Retina (tissue), 1 donor: ENCODE results near the gene TBL3.
"Not testable (repeated sequence)": the region's sequence is repeated elsewhere in the genome, so short reads cannot be mapped to it uniquely, and the experiment has no call there.

Experiments
- DNase-seq: peaks from one replicate; pipeline ENCODE4 v3.0.0-alpha.2; 2016

Gene TBL3

DNA sequence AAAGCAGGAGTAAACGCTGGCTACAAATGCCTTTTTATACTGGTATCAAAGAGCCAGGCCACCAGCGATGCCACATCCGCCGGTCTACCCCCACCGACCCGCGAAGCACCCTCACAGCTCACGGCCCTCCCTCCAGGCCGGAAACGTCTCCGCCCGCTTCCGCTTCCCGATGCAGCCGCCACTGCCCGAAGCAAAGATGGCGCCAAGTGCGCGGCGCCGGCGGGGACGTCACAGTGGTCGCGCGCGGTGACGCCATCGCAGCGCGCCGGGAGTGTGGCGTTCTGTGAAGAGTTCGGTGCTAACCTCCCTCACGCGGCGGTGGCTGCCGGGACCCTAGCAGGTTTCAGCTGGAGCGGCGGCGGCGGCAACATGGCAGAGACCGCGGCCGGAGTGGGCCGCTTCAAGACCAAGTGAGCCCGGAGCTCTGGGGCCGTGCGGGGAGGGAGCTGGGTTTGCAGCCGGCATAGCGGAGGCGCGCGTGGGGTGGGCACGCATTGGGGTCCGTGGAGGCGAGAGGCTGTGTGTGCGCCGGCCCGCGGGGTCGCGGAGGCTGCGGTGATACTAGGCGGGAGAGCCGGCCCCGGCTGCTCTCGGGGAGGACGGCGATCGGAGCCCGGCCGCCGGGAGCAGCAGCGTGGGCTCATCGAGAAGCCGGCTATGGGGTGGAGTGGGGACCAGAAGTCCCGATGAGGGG, at the start of gene TBL3:
TBL3 (plus strand) TSS at position 258 of the 694 bp plus-strand sequence; CDS start at position 370, 112 bp downstream.
- peak; percentile 99 for DNase-seq

DNA sequence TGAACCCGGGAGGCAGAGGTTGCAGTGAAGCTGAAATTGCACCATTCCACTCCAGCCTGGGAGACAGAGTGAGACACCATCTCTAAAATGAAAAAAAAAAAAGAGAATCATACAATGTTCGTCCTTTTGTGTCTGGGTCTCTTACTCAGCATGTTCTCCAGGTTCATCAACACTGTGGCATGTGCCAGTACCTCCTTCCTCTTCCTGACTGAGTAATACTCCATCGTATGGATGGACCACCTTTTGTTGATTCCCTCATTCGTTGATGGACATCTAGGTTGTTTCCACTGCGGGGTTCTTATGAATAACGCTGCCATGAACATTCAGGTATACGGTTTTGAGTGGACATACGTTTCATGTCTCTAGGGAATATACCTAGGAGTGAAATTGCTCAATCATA, 49.5 kb upstream of the TBL3 start:
- DNase-seq: no peak

DNA sequence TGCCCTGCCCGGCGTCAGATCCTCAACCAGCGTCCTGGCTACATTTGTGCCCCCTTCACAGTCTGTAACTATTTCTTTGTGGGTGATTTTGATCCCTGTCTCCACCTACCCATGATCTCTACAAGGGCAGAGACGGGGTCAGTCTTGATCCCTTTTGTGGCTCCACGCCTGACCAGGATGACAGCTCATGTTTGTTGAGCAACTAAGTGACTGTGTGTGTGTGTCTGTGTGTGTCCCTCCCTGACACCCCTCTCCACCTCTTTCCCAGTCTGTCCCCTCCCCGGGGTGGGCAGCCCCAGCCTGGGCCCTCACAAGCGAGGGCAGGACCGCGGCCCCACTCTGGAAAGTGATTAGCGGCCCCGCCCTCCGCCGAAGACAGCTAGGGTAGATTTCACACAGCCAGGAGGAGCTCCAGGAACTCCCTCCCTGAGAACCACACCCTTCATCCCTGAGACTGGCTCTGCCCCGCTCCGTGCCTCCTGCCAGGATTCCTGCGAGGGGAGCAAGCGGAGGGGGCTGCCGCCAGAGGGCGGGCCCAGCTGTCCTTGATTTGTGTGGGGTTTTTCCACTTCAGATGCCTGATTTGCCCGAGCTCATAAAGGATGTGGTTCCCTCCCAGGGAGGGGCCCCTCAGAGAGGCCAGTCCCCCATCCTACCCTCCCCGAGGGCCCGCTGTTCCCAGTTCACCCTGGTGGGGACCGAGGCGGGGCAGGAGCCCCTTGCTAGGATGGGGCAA, 48.4 kb upstream of the TBL3 start:
- DNase-seq: peak; percentile 63

DNA sequence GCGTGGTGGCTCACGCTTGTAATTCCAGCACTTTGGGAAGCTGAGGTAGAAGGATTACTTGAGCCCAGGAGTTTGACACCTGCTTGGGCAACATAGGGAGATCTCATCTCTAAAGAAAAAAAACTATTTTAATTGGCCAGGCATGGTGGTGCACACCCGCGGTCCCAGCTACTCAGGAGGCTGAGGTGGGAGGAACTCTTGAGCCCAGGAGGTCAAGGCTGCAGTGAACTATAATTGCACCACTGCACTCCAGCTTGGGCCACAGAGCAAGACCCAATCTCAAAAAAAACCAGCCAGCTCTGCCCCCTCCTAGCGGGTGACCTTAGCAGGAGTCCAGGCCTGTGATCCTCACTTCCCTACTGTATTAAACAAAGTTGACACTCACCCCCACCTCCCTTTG, 47.8 kb upstream of the TBL3 start:
- DNase-seq: no peak

DNA sequence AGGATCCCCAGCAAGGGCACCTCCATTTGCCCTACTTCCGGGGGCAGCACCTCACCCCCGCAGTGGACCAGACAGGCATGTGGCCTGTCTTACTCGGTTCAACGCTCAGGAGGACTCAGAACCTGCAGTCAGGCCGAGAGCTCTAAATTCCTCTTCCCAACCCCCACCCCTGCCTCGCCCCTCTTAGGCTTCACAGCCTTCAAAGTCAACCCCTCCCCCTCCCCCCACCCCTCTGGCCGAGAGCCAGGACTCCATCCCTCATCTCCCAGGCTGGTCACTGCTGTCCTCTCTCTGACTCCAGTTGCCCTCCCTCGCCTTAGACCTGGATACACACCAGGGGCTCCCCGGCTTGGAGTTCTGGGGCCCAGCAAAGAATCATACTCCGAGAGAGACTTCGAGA, 45.6 kb upstream of the TBL3 start:
- DNase-seq: no peak

DNA sequence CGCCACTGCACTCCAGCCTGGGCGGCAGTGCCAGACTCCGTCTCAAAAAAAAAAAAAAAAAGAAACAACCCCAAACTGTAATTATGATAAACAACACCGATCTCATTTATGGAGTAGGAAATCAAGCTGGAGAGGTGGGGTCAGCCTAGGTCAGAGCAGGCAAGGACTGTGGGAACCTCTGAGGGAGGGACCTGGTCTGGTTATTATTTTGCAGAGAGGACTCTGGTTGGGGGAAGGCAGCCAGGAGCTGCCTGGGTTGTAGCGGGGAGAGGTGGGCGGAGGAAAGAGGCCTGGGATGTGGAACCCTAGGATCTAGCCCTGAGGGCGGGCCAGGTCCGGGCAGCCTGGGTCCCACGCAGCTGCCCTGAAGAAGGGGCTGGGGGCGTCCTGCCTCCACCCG, 42.7 kb upstream of the TBL3 start:
- no peak for DNase-seq

DNA sequence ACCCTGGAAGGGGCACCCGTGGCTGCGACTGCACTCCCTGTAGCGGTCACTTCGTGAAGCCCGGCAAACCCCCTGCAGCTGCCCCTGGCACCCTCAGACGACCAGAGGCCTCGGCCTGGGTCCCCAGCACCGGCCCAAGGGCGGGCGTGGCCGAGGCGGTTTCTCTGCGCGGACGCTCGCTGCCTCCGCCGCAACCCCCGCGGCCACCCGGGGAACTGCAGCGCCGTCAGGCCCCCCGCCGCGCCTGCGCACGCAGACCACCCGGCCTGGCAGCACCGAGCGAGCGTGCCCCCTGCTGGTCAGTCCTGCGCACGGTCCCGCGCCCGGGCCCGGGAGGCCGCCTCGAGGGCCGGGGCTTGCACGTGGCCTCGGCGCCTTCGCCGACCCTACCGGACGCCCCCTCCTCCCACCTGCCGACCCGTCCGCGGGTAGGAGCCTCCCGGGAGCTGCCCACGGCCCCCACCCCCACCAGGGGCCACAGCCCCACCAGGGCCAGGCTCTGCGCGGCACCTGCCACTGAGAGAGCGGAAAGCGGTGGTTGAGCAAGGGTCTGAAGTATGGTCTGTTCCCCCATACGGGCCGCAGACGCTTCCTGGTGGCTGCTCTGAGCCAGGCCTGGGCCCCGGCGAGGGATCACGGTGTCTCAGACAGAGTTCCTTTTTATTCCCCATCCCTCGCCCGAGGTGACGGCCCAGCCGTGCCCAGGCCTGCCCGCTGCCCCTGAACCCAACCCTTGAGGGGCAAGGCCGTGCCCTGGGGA, 42.1 kb upstream of the TBL3 start:
- DNase-seq: peak; percentile 95

DNA sequence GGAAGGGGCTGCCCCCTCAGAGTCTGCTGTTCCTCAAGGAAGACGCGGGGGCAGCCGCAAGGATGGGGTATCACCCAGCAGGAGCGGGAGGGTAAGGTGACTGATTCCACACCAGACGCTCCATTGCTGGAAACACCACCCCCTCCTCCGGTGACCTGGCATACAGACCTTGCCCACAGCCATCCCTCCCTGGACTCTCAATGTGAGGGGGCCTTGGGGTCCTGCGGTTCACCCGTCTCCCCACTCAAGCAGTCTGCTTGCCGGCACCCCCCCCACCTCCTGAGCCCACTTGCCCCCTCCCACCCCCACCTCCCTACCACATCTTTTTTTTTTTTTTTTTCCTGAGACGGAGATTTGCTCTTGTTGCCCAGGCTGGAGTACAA, 41.5 kb upstream of the TBL3 start:
- no peak for DNase-seq

DNA sequence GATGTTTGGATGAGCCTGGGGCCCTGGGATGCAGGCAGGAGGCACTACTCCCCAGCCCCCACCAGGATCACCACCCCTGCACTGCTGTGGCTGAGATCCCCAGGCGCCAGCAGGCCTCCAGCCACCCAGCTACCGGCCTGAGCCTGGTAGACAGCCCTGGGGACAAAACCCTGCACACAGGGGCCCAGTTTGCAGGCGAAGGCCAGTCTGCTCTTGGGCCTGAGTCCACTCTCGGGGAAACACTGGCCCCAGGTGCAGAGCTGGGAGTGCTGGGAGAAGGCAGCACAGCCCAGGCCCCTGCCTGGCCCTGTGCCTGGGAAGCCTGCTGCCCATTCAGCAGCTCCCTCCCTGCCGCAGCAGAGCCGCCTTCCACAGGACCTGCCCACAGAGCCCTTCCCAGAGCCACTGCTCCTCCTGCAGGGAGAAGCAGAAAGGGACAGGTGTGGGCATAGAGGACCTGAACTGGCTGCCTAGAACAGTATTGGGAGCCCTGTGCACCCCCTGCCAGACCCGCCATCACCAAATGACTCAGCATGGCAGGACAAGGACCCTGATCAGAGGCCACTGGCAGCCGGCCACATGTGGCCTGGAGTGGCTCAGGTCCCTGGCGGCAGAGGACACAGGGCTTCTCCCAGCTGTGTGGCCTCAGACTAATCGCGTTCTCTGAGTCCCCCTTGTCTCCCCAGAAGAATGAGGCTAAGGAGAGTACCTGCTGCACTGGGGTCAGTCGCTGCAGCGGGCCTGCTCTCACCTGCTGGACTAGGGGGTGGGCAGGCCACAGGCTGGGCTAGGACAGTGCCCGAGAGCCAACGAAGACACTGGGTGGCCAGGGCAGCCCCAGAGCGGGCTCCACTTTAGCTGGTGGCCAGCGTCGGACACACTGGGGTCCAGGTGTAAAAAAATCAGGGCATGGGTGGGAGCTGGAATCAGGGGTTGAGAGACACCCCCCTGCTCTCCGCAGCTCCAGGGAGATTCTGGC, 39.5 kb upstream of the TBL3 start:
- DNase-seq: no peak

DNA sequence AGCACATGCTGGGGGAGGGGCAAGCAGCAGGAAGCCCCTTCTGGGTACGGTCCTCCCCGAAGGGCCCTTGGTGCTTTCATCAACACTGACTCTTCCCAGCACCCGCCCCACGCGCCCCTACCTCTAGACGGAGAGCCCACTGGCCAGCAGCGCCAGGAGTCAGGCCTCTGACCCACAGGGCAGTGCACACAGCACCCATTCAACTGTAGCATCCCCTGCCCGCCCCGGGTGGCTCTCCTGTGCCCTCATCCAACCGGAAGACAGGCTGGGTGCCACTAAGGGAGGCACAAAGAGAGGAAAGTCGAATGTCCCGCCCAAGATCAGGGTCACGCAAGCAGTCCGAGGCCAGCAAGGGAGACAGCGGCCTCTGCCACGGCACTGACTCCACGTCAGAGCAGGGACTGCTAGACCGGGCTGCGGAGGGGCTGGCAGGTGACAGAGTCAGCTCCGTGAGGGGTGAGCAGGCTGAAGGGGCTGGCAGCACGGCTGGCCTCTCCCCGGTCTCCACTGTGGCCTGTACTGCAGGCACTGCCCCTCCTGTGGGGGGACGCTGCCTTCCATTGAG, 38.7 kb upstream of the TBL3 start:
- no peak for DNase-seq

DNA sequence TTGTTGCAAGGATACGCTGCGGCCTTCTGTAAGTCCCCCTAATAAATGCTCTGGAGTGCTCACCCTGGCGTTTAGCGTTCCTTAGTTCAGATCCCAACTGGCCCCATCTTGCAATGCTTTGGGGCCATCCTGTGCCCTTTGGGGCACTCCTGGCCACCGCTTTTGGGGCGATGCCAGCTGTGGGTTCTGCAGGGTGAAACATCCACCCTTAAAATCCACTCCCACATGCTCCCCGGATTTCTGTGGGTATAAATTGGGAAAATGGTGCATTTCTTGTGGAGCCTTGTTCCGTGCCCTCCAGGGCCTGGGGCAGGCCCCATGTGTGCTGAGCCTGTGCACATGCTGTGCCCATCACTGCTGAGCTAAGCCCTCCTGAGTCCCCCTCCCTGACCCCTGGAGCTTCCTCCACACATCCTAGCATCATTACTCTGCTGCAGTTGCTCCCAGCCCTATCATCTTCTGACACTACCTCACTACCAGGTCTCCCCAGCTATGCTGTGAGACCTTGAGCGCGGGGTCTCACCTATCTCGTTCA, 34.8 kb upstream of the TBL3 start:
- DNase-seq: no peak

DNA sequence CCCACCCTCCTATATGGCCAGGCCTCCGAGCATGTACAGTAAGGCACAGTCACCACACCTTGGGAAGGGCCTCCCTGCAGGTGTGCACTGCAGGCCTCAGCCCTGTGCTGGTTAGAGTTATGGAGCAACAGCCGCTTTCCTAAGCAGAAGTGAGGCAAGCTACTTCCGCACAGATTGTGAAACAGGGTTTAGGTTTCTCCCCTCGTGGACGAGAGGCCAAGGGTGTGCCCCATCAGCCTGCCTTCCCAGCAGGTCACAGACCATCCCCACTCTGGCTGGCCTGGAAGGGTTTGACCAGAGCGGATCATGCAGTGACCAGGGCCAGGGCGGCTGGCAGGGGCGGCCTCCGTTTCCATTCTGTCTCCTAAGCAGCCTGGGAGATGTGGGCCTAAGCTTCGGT, 33.5 kb upstream of the TBL3 start:
- DNase-seq: no peak

DNA sequence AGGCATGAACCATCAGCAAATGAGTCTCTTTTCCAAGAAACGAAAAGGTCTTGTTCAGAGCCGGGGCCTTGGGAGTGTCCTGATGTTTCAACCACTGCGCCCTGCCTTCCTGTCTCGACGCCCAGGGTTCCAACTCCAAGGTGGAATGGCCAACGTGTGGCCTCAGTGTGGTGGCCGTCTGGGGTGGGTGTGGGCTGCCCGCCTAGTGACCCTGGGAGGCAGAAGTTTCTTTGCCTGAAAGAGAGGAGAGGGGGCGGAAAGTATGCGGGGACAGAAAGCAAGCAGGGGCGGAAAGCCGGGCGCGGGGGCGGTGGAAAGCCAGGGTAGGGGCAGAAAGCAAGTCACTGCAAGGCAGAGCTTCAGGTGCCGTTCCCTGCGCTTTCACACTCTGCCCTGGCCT, 32.9 kb upstream of the TBL3 start:
- DNase-seq: no peak

DNA sequence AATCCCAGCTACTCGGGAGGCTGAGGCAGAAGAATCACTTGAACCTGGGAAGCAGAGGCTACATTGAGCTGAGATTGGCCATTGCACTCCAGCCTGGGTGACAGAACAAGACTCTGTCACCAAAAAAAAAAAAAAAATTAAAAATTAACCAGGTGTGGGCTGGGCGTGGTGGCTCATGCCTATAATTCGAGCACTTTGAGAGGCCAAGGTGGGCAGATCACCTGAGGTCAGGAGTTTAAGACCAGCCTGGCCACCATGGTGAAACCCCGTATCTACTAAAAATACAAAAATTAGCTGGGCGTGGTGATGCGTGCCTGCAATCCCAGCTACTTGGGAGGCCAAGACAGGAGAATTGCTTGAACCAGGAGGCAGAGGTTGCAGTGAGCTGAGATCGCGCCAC, 32.0 kb upstream of the TBL3 start:
- DNase-seq: not testable (repeated sequence)

DNA sequence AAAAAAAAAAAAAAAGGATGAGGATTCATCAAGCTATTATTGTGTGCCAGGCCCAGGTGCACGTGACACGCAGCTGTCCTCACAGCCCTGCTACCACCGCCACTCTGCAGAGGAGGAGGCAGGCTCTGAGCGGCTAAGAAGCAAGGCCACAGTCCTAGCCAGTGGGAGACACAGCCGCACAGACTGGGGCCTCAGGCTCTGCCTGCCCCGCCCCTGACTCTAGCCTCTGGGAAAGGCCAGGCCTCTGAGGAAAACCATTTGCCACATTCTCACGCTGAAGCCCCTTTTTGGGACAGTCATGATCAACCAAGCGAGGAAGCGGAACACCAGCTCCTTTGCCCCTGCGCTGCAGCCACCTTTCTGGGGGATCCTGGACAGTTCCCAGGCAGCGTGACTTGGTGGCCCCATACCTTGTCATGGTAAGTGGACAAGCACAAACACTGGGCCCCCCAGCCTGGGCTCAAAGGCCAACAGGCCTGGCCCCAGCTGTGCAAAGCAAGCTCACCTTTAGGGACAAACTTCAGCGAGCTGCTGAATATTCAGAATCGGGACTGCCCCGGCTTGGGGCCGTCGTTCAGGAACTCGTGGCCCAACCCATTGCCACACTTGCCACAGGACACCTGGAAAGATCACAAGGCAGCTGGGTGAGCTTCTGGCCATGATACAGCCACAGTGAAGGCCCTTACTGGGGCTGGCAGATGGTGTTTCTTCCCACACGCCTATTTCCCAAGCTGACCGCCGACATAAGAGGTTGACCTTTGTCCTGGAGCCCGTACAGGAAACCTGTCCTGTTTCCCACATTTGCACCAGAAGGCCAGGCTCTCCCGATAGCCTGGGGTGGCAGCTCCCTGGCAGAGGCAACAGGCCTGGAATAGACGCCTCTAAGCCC, 31.3 kb upstream of the TBL3 start:
- DNase-seq: no peak

DNA sequence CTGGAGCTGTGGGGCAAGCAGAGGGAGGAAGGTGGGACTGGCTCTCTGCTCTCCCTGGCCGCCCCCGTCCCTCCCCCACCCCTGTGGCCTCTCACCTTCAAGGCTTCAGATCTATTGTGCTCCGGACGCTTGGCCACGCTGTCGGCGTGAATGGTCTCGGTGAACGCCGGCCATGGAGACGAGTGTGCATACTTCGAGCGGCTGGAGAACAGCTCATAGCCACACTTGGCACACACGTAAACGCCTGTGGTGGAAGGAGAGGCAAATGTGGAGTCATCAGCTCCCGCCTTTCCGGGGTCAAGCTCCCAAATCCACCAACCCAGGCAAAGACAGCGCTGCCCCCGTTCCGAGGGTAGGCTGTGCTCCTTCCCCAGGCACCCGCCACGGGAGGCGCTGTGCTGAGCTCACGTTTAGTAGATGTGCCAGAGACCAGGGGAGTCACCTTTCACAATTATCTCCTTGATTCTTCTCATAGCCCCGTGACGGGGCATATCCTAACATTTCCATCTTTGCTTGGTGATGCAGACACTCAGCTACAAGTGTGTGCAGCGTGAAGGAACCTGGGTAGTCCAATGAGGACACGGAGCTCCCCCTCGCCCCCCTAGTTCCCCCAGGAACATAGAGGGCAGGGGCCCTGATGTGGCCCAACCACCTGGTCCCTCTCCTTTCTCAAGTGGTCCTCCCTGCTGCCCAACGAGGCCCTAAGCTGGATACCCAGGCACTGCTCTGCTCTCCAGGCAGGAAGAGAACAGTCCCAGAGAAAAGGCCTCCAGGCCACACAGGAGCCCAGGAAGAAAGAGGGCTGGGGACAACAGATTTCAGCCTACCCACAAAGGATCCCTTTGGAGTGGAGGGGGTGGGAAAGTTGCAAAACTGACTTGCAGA, 30.4 kb upstream of the TBL3 start:
- DNase-seq: no peak

DNA sequence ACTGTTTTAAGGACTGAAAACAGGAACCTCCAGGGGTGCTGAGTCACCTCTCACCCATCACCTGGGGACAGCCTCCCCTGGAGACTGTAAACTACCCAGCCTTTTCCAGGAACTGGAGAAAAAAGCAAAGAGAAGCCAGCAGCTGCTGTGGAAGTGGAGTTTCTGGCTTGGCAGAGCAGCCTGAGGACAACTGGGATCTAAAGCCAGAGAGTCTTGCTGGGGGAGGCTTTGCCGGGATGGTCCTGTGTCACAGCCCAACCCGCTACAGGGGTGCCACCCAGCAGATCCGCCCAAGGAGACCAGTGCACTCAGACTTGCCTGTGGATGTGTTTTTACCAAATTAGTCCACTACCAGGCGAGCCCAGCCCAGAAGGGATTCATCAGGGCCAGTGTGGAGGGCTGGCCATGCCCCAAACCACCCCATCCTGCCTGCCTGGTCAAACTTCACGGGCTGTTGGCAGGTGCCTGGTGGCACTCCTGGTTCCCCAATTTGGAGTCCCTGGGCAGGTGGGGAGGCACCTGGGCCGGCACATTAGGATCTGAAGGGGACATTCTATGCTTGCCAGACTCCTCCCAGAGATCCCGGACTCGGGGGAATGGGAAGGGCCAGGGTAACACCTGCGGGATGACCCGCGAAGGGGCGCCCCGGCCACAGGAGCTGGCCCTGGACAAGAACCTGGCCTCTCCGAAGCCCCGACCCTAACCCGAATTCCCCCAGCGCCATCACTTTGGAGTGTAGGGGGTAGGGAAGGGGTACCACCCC, 29.6 kb upstream of the TBL3 start:
- DNase-seq: no peak

DNA sequence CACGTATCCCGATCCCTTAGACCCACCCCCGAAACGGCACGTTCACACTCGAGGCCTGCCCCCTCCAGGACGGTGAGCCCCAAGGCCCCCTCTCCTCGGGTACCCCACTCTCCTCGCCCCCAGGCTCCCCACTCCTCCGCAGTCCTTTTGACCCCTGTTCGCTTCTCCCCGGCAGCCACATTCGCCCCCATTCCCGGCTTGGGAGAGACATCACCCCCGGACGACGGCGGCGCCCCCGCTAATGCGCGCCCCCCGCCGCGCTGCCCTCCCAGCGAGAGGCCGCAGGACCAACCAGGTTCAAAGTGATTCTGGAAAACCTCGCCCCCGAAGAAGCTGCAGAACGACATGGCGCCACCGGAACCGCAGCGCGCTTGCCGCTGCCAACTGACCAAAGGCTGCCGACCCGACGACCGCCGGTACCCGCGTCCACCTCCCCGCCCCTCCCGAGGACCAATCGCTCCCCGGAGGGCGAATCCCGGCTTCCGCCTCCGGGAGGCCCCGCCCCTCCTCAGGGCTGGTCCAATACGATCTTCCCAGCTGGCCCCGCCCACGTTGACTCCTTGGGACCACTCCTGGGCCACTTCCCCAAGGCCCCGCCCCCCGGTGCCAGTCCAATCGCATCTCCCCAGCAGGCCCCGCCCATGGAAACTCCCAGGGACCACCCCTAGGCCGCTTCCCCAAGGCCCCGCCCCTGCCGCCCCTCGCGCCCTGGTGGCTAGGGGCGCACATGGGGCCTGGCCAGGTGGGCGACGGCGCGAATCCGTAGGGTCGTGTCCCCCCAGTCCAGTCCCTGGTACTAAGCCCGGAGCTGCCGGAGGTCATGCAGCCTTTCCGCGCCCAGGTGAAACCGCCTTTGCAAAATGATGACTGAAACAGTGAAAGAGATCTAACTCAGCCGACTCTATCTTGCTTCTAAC, 28.8 kb upstream of the TBL3 start, which contains the start of gene MSRB1:
MSRB1 (minus strand) TSS at position 390 of the 917 bp plus-strand sequence; CDS start at position 347, 43 bp downstream.
- DNase-seq: peak; percentile 93
